HCT116 (cell line): ENCODE measurements around the gene MTM1.

Experiments used
- POLR2AphosphoS5 ChIP-seq: IDR thresholded peaks from 2 replicates; pipeline ENCODE4 v1.6.1; 2011; ENCODE audit warnings: mild to moderate bottlenecking, low read depth, low read length, moderate library complexity
- YY1 ChIP-seq: IDR thresholded peaks from 2 replicates; pipeline ENCODE4 v1.6.1; 2011; ENCODE audit warnings: low read length, low read depth, moderate library complexity, mild to moderate bottlenecking; ENCODE audit not compliant: insufficient replicate concordance; ENCODE audit errors: extremely low read depth
- TF ChIP-seq, protein P1 (sequence below), 3 experiments: fragments of 200-600 bp in 1 of 3; sonication (generic) in 1 of 3; IDR thresholded peaks in 2 of 3; conservative IDR thresholded peaks in 1 of 3; 2 replicates each; pipeline ENCODE4 v1.5.1; 2012 to 2017; ENCODE audit warnings: low read depth in 2 of 3, low read length in 2 of 3, antibody characterized with exemption in 1 of 3, borderline replicate concordance in 1 of 3, control low read depth in 1 of 3, mild to moderate bottlenecking in 1 of 3, mixed read lengths in 1 of 3, mixed run types in 1 of 3, moderate library complexity in 1 of 3; ENCODE audit not compliant: insufficient read depth in 1 of 3

DNA sequence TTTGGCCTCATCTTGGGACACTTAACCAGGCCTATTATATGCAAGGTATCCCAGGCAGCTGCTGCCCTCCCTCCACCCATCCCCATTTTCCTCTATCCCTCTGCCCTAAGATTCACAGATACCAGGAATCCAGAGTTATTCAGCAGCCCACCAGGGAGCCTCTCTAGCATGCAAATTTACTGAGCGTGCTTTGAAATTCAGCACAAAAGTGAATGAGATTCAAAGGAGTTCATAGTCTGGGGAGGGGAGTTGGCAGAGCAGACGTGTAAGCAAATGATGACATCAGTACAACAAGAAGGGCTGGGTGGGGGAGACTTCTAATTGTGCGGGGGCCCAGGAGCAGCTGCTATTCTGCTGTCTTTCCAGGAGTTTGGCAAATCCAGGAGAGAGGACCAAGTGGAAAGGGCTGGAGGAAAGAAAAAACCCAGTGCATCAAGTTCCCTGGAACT, 1.7 kb upstream of the MTM1 start:
- TF ChIP-seq YY1 (no peak), POLR2AphosphoS5 (no peak)
- TF ChIP-seq, protein P1, sequence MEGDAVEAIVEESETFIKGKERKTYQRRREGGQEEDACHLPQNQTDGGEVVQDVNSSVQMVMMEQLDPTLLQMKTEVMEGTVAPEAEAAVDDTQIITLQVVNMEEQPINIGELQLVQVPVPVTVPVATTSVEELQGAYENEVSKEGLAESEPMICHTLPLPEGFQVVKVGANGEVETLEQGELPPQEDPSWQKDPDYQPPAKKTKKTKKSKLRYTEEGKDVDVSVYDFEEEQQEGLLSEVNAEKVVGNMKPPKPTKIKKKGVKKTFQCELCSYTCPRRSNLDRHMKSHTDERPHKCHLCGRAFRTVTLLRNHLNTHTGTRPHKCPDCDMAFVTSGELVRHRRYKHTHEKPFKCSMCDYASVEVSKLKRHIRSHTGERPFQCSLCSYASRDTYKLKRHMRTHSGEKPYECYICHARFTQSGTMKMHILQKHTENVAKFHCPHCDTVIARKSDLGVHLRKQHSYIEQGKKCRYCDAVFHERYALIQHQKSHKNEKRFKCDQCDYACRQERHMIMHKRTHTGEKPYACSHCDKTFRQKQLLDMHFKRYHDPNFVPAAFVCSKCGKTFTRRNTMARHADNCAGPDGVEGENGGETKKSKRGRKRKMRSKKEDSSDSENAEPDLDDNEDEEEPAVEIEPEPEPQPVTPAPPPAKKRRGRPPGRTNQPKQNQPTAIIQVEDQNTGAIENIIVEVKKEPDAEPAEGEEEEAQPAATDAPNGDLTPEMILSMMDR (IDR thresholded peaks at IDR 0.05 in 2 of 3, conservative IDR thresholded peaks at IDR 0.05 in 1 of 3; ENCODE audit: borderline replicate concordance in 1 of 3, insufficient read depth in 1 of 3, low read depth in 2 of 3, low read length in 2 of 3): no peak
